ENCODE results near the gene DDX20.

DDX20 gene

GRCh38 chr1:111736548-111737215 lies 19.0 kb upstream of the DDX20 start:
- Histone ChIP-seq H3K27me3 (peaks cover 18% of the 10 kb centered on the region), H3K4me1 (ENCODE audit: control insufficient read depth in 1 of 2, insufficient read depth in 1 of 2, low read depth in 1 of 2, low read length in 1 of 2) (peaks cover 84 to 85% of the 10 kb centered on the region in 2 experiments), H3K4me3 (ENCODE audit: low read depth in 1 of 2, low read length in 1 of 2) (peak overlapping the region; percentile 93 to 99), H3K27ac (peak overlapping the region; percentile 98), H3K9me3 (no peaks in the 10 kb centered on the region), H3K36me3 (peaks cover 39% of the 10 kb centered on the region)
- TF ChIP-seq, protein P1, sequence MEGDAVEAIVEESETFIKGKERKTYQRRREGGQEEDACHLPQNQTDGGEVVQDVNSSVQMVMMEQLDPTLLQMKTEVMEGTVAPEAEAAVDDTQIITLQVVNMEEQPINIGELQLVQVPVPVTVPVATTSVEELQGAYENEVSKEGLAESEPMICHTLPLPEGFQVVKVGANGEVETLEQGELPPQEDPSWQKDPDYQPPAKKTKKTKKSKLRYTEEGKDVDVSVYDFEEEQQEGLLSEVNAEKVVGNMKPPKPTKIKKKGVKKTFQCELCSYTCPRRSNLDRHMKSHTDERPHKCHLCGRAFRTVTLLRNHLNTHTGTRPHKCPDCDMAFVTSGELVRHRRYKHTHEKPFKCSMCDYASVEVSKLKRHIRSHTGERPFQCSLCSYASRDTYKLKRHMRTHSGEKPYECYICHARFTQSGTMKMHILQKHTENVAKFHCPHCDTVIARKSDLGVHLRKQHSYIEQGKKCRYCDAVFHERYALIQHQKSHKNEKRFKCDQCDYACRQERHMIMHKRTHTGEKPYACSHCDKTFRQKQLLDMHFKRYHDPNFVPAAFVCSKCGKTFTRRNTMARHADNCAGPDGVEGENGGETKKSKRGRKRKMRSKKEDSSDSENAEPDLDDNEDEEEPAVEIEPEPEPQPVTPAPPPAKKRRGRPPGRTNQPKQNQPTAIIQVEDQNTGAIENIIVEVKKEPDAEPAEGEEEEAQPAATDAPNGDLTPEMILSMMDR (IDR thresholded peaks at IDR 0.05) = no peak

- Histone ChIP-seq H3K36me3 (peaks cover 34% of the 10 kb centered on the region), H3K4me1 (ENCODE audit: control insufficient read depth in 1 of 2, insufficient read depth in 1 of 2, low read depth in 1 of 2, low read length in 1 of 2) (peaks cover 76 to 77% of the 10 kb centered on the region in 2 experiments), H3K9me3 (no peaks in the 10 kb centered on the region), H3K4me3 (ENCODE audit: low read depth in 1 of 2, low read length in 1 of 2) (peak overlapping the region; percentile 93 to 99), H3K27ac (peak overlapping the region; percentile 98), H3K27me3 (peaks cover 26% of the 10 kb centered on the region)
- TF ChIP-seq, protein P1 (IDR thresholded peaks at IDR 0.05) = no peak
Measured at GRCh38 chr1:111737216-111738132, 18.2 kb upstream of the DDX20 start.

GRCh38 chr1:111738133-111738435 lies 17.6 kb upstream of the DDX20 start:
- TF ChIP-seq, protein P1 (IDR thresholded peaks at IDR 0.05) = no peak
- peaks cover 70 to 71% of the 10 kb centered on the region in 2 experiments for H3K4me1 ChIP-seq (ENCODE audit: control insufficient read depth in 1 of 2, insufficient read depth in 1 of 2, low read depth in 1 of 2, low read length in 1 of 2)
- no peaks in the 10 kb centered on the region for H3K9me3 ChIP-seq
- peak overlapping the region; percentile 98 for H3K27ac ChIP-seq
- H3K4me3 ChIP-seq (ENCODE audit: low read depth in 1 of 2, low read length in 1 of 2) = peak overlapping the region; percentile 93 to 99
- H3K36me3 ChIP-seq = peaks cover 34% of the 10 kb centered on the region
- H3K27me3 ChIP-seq = peaks cover 32% of the 10 kb centered on the region

DNA sequence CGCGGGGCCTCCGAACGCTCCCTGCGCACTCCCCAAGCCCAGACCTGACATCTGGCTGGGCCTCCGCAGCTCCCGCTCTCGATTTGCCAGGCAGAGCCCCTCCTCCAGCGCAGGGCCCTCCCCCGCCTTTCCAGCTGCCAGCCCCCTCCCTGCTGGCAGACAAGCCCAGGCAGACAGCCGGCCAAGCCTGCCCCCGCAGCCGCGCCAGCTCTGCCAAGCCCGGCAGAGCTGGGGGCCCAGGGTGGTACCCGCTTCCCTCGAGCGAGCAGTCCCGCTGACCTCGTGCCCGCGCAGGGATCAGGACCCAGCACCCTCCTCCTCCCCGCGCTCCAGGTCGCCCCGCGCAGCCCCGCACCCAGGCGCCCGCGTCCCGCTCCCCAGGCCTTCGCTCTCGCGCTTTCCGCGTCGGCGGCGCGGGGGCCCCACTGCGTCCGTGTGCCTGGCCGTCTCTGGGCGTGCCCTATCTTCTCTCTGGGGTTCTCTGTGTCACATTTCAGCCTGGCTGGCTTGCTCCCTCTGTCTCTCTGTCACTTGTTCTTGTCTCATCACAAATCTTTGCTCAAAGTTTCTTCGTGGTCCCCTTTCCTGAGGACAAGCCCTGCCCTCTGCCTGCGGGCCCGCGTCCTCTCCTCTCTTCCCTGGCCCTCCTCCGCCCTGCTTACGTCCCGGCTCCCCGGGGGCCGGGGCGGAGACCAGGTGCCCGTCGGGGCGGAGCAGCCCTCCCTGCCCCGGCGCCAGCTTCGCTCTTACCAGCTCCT lies 17.1 kb upstream of the DDX20 start:
- H3K27ac ChIP-seq = peak overlapping the region; percentile 98
- H3K36me3 ChIP-seq = peaks cover 34% of the 10 kb centered on the region
- TF ChIP-seq, protein P1 (IDR thresholded peaks at IDR 0.05) = no peak
- peaks cover 64 to 66% of the 10 kb centered on the region in 2 experiments for H3K4me1 ChIP-seq (ENCODE audit: control insufficient read depth in 1 of 2, insufficient read depth in 1 of 2, low read depth in 1 of 2, low read length in 1 of 2)
- peak overlapping the region; percentile 93 to 99 for H3K4me3 ChIP-seq (ENCODE audit: low read depth in 1 of 2, low read length in 1 of 2)
- H3K27me3 ChIP-seq = peaks cover 38% of the 10 kb centered on the region
- no peaks in the 10 kb centered on the region for H3K9me3 ChIP-seq

GRCh38 chr1:111739194-111739924 lies 16.3 kb upstream of the DDX20 start, which contains the start of gene INKA2:
INKA2 (minus strand) TSS chr1:111739395; CDS start chr1:111739242, 153 bp downstream.
- TF ChIP-seq, protein P1 (IDR thresholded peaks at IDR 0.05) = peak; percentile 76
- H3K27me3 ChIP-seq = peaks cover 45% of the 10 kb centered on the region
- H3K4me1 ChIP-seq (ENCODE audit: control insufficient read depth in 1 of 2, insufficient read depth in 1 of 2, low read depth in 1 of 2, low read length in 1 of 2) = peaks cover 57 to 58% of the 10 kb centered on the region in 2 experiments
- peak within 1 kb of the TSS; percentile 93 to 99 for H3K4me3 ChIP-seq (ENCODE audit: low read depth in 1 of 2, low read length in 1 of 2)
- H3K36me3 ChIP-seq = peaks cover 33% of the 10 kb centered on the region
- no peaks in the 10 kb centered on the region for H3K9me3 ChIP-seq
- H3K27ac ChIP-seq = peak within 1 kb of the TSS; percentile 98

All from neutrophil (primary cell).